Suprapubic skin (tissue), 4 donors: ENCODE data around the gene TENT4A. TPM values are rescaled to one million over a fixed set of nuclear protein-coding genes. Genes with fewer than 3 reads are reported as not detected.

ENCODE experiments used
- DNase-seq, 2 donors: peaks; one replicate each; pipeline ENCODE4 v3.0.0-alpha.2; 2019; ENCODE audit warnings: low spot score in 2 of 2
- H3K27ac ChIP-seq: fragments of 200-600 bp; sonication (generic); one replicate; pipeline ENCODE4 v1.5.1; 2019
- H3K27me3 ChIP-seq: fragments of 200-600 bp; sonication (generic); one replicate; pipeline ENCODE4 v1.5.1; 2019
- H3K36me3 ChIP-seq: fragments of 200-600 bp; sonication (generic); one replicate; pipeline ENCODE4 v1.5.1; 2019
- H3K4me1 ChIP-seq: fragments of 200-600 bp; sonication (generic); one replicate; pipeline ENCODE4 v1.5.1; 2019
- H3K4me3 ChIP-seq: fragments of 200-600 bp; sonication (generic); one replicate; pipeline ENCODE4 v1.5.1; 2019; ENCODE audit warnings: mild to moderate bottlenecking
- H3K9me3 ChIP-seq: fragments of 200-600 bp; sonication (generic); one replicate; pipeline ENCODE4 v1.5.1; 2019
- CTCF ChIP-seq, 2 donors: fragments of 200-600 bp in 1 of 2; fragments of 450-650 bp in 1 of 2; sonication (generic) in 1 of 2; IDR thresholded peaks; one replicate each; pipeline ENCODE4 v1.5.1; 2016 to 2019; ENCODE audit warnings: antibody characterized with exemption in 2 of 2, mild to moderate bottlenecking in 1 of 2, moderate library complexity in 1 of 2
- EP300 ChIP-seq: sonication (generic); formaldehyde crosslinking; IDR thresholded peaks from one replicate; pipeline ENCODE4 v1.6.1; 2017; ENCODE audit warnings: antibody characterized with exemption
- POLR2A ChIP-seq, 2 donors: fragments of 450-650 bp; IDR thresholded peaks; one replicate each; pipeline ENCODE4 v1.6.1; 2017; ENCODE audit warnings: antibody characterized with exemption in 2 of 2, mild to moderate bottlenecking in 2 of 2, moderate library complexity in 2 of 2
- POLR2AphosphoS5 ChIP-seq, 3 donors: sonication (generic); formaldehyde crosslinking; IDR thresholded peaks; one replicate each; pipeline ENCODE4 v1.6.1; 2017; ENCODE audit warnings: antibody characterized with exemption in 3 of 3
- WGBS: methylation state at CpG from one replicate; pipeline ENCODE4 v1.1.5; 2018; 5-methylcytosine and 5-hydroxymethylcytosine counted together
- total RNA-seq, 4 donors: library from RNA; depleted of rRNA; stranded (reverse); fragments of >200 nt; gene quantifications; one replicate each; pipeline ENCODE4 v1.1.0, GENCODE V29; 2016

The TENT4A gene
- total RNA-seq, 4 donors from 2014 or later = 36.4 to 67.3 (median 42.4) TPM

GRCh38 chr5:6732634-6733410, 19.6 kb downstream of the TENT4A start:
- H3K27ac ChIP-seq = peak overlapping the region; percentile 6
- H3K9me3 ChIP-seq = no peaks in the 10 kb centered on the region
- peaks cover 3% of the 10 kb centered on the region for H3K36me3 ChIP-seq
- TF ChIP-seq EP300 (no peak), POLR2AphosphoS5 (IDR thresholded peaks at IDR 0.05) (no peak), POLR2A (IDR thresholded peaks at IDR 0.05) (no peak), CTCF (IDR thresholded peaks at IDR 0.05) (no peak)
- no peak for DNase-seq
- WGBS = 35% methylated on average over 13 of the region's 13 CpGs
- peaks cover 61% of the 10 kb centered on the region for H3K4me1 ChIP-seq
- H3K4me3 ChIP-seq = peak overlapping the region; percentile 1
- H3K27me3 ChIP-seq = no peaks in the 10 kb centered on the region

- H3K4me3 ChIP-seq = no peak overlapping the region
- WGBS = 84% methylated on average over 17 of the region's 21 CpGs
These were observed 20.4 kb downstream of the TENT4A start for GRCh38 chr5:6733411-6734242.

GRCh38 chr5:6734243-6734700, 21.0 kb downstream of the TENT4A start:
- WGBS = 58% methylated on average over 5 of the region's 11 CpGs
- H3K4me1 ChIP-seq = peaks cover 51% of the 10 kb centered on the region
- TF ChIP-seq POLR2A (IDR thresholded peaks at IDR 0.05) = no peak
- TF ChIP-seq POLR2AphosphoS5 (IDR thresholded peaks at IDR 0.05) = no peak
- TF ChIP-seq EP300 = no peak
- no peak for TF ChIP-seq CTCF (IDR thresholded peaks at IDR 0.05)

More at GRCh38 chr5:6733411-6734242, 20.4 kb downstream of the TENT4A start:
- H3K27ac ChIP-seq = peak overlapping the region; percentile 6
- DNase-seq = peak in 1 of 2 donors; percentile 28
- H3K9me3 ChIP-seq = no peaks in the 10 kb centered on the region
- peaks cover 6% of the 10 kb centered on the region for H3K36me3 ChIP-seq
- H3K4me1 ChIP-seq = peaks cover 58% of the 10 kb centered on the region
- no peaks in the 10 kb centered on the region for H3K27me3 ChIP-seq
- TF ChIP-seq CTCF (IDR thresholded peaks at IDR 0.05) (no peak), POLR2AphosphoS5 (IDR thresholded peaks at IDR 0.05) (no peak), EP300 (no peak), POLR2A (IDR thresholded peaks at IDR 0.05) (no peak)

GRCh38 chr5:6734781-6735180, 21.5 kb downstream of the TENT4A start:
- no peak for TF ChIP-seq CTCF (IDR thresholded peaks at IDR 0.05)
- no peak for TF ChIP-seq EP300
- H3K4me3 ChIP-seq = no peak overlapping the region
- no peak for DNase-seq
- no peak overlapping the region for H3K27ac ChIP-seq
- no peaks in the 10 kb centered on the region for H3K9me3 ChIP-seq
- peaks cover 18% of the 10 kb centered on the region for H3K36me3 ChIP-seq
- WGBS = 83% methylated on average over 5 of the region's 5 CpGs
- no peaks in the 10 kb centered on the region for H3K27me3 ChIP-seq
- peaks cover 46% of the 10 kb centered on the region for H3K4me1 ChIP-seq

More at GRCh38 chr5:6734243-6734700, 21.0 kb downstream of the TENT4A start:
- Histone ChIP-seq H3K27me3 (no peaks in the 10 kb centered on the region), H3K9me3 (no peaks in the 10 kb centered on the region), H3K4me3 (no peak overlapping the region), H3K27ac (no peak overlapping the region), H3K36me3 (peaks cover 12% of the 10 kb centered on the region)
- DNase-seq = peak in 1 of 2 donors; percentile 48

- 92% methylated on average over 7 of the region's 7 CpGs for WGBS
- peaks cover 39% of the 10 kb centered on the region for H3K4me1 ChIP-seq
- H3K36me3 ChIP-seq = peaks cover 31% of the 10 kb centered on the region
- no peak overlapping the region for H3K27ac ChIP-seq
- no peak overlapping the region for H3K4me3 ChIP-seq
- H3K27me3 ChIP-seq = no peaks in the 10 kb centered on the region
- no peak for DNase-seq
- H3K9me3 ChIP-seq = no peaks in the 10 kb centered on the region
- TF ChIP-seq POLR2A (IDR thresholded peaks at IDR 0.05) (no peak), POLR2AphosphoS5 (IDR thresholded peaks at IDR 0.05) (no peak), CTCF (IDR thresholded peaks at IDR 0.05) (no peak), EP300 (no peak)
These were observed 22.9 kb downstream of the TENT4A start for GRCh38 chr5:6736106-6736505.
